Smooth muscle cell (in vitro differentiated cells): Measurements from ENCODE around the gene KIAA1671. TPM values are rescaled to one million over a fixed set of nuclear protein-coding genes. Genes with fewer than 3 reads are reported as not detected.

Source experiments
- DNase-seq: peaks from one replicate; lab custom pipeline; 2025; ENCODE audit not compliant: unreplicated experiment; lab: John Stamatoyannopoulos, UW
- H2AFZ ChIP-seq: fragments of 200-600 bp; sonication (generic); 2 replicates; pipeline ENCODE4 v1.6.0; 2016; ENCODE audit warnings: antibody characterized with exemption, low read depth, mild to moderate bottlenecking
- H3F3A ChIP-seq: fragments of 200-600 bp; sonication (generic); 2 replicates; pipeline ENCODE4 v1.6.0; 2017; ENCODE audit warnings: antibody characterized with exemption, low read depth
- H3K27ac ChIP-seq: fragments of 200-600 bp; sonication (generic); 2 replicates; pipeline ENCODE4 v1.5.1; 2016; ENCODE audit warnings: low read depth, mild to moderate bottlenecking
- H3K27me3 ChIP-seq: fragments of 200-600 bp; sonication (generic); 2 replicates; pipeline ENCODE4 v1.6.1; 2016; ENCODE audit warnings: low read depth, mild to moderate bottlenecking
- H3K36me3 ChIP-seq: fragments of 200-600 bp; sonication (generic); 2 replicates; pipeline ENCODE4 v1.5.1; 2016; ENCODE audit warnings: low read depth
- H3K4me1 ChIP-seq: fragments of 200-600 bp; sonication (generic); 2 replicates; pipeline ENCODE4 v1.5.1; 2016; ENCODE audit warnings: low read depth
- H3K4me2 ChIP-seq: fragments of 200-600 bp; sonication (generic); 2 replicates; pipeline ENCODE4 v1.6.0; 2016; ENCODE audit warnings: mild to moderate bottlenecking
- H3K4me3 ChIP-seq: fragments of 200-600 bp; sonication (generic); 2 replicates; pipeline ENCODE4 v1.5.1; 2016; ENCODE audit warnings: mild to moderate bottlenecking
- H3K79me2 ChIP-seq: fragments of 200-600 bp; sonication (generic); 2 replicates; pipeline ENCODE4 v1.6.0; 2016; ENCODE audit warnings: low read depth, mild to moderate bottlenecking
- H3K9ac ChIP-seq: fragments of 200-600 bp; sonication (generic); 2 replicates; pipeline ENCODE4 v1.6.0; 2016; ENCODE audit warnings: low read depth
- H3K9me3 ChIP-seq: fragments of 200-600 bp; sonication (generic); replicated peaks from 2 replicates; pipeline ENCODE4 v1.5.1; 2016; ENCODE audit warnings: low read depth
- H4K20me1 ChIP-seq: fragments of 200-600 bp; sonication (generic); 2 replicates; pipeline ENCODE4 v1.6.0; 2016; ENCODE audit warnings: low read depth
- CTCF ChIP-seq: fragments of 200-600 bp; sonication (generic); IDR thresholded peaks from 2 replicates; pipeline ENCODE4 v1.5.1; 2017; ENCODE audit warnings: borderline replicate concordance, mild to moderate bottlenecking, antibody characterized with exemption; ENCODE audit not compliant: insufficient read depth, poor library complexity, severe bottlenecking
- WGBS: methylation state at CpG from one replicate; pipeline ENCODE4 v1.1.7; 2016; ENCODE audit warnings: low lambda C conversion rate; 5-methylcytosine and 5-hydroxymethylcytosine counted together
- polyA plus RNA-seq: library from polyadenylated mRNA; unstranded; fragments of >200 nt; fragmentation: Nextera tagmentation; extraction: Ambion mirVana; gene quantifications from 2 replicates; pipeline ENCODE4 v1.2.1, GENCODE V29; 2016
- total RNA-seq: library from RNA; depleted of rRNA; stranded (reverse); fragments of >200 nt; gene quantifications from 2 replicates; pipeline ENCODE4 v1.2.3, GENCODE V29; 2014

The KIAA1671 gene
- total and polyA plus RNA-seq, 2 experiments from 2014 or later = 1.7 to 7.6 TPM

GRCh38 chr22:25081409-25081824 lies 128.9 kb downstream of the KIAA1671 start:
- Histone ChIP-seq H2AFZ (no peak overlapping the region), H3F3A (no peaks in the 10 kb centered on the region), H3K27ac (no peak overlapping the region), H3K79me2 (no peaks in the 10 kb centered on the region), H3K4me3 (no peak overlapping the region), H3K4me1 (peaks cover under 1% of the 10 kb centered on the region), H3K9ac (no peak overlapping the region), H3K36me3 (no peaks in the 10 kb centered on the region), H3K4me2 (no peak overlapping the region), H3K9me3 (no peaks in the 10 kb centered on the region), H4K20me1 (no peaks in the 10 kb centered on the region), H3K27me3 (no peaks in the 10 kb centered on the region)
- WGBS = 52% methylated on average over 3 of the region's 3 CpGs
- peak; percentile 37 for TF ChIP-seq CTCF
- DNase-seq = no peak

GRCh38 chr22:25082096-25082495 lies 129.6 kb downstream of the KIAA1671 start:
- DNase-seq = no peak
- H3K4me1 ChIP-seq = no peaks in the 10 kb centered on the region
- H3F3A ChIP-seq = no peaks in the 10 kb centered on the region
- H2AFZ ChIP-seq = no peak overlapping the region
- no peaks in the 10 kb centered on the region for H3K79me2 ChIP-seq
- H3K4me2 ChIP-seq = no peak overlapping the region
- no peaks in the 10 kb centered on the region for H3K36me3 ChIP-seq
- H3K9me3 ChIP-seq = no peaks in the 10 kb centered on the region
- no peak for TF ChIP-seq CTCF
- H3K9ac ChIP-seq = no peak overlapping the region
- H4K20me1 ChIP-seq = no peaks in the 10 kb centered on the region
- H3K27ac ChIP-seq = no peak overlapping the region
- no peaks in the 10 kb centered on the region for H3K27me3 ChIP-seq
- H3K4me3 ChIP-seq = no peak overlapping the region
- WGBS = 94% methylated on average over 3 of the region's 3 CpGs

- Histone ChIP-seq H3F3A (no peaks in the 10 kb centered on the region), H3K27ac (no peak overlapping the region), H3K4me3 (no peak overlapping the region), H3K9me3 (no peaks in the 10 kb centered on the region), H3K4me1 (no peaks in the 10 kb centered on the region), H4K20me1 (no peaks in the 10 kb centered on the region), H3K36me3 (no peaks in the 10 kb centered on the region), H3K4me2 (no peak overlapping the region), H3K27me3 (no peaks in the 10 kb centered on the region), H3K9ac (no peak overlapping the region), H3K79me2 (no peaks in the 10 kb centered on the region), H2AFZ (no peak overlapping the region)
- DNase-seq = no peak
- TF ChIP-seq CTCF = no peak
- whole genome bisulfite sequencing = 78% methylated on average over 2 of the region's 2 CpGs
Observed at GRCh38 chr22:25083056-25083806, 130.7 kb downstream of the KIAA1671 start.

- Histone ChIP-seq H4K20me1 (no peaks in the 10 kb centered on the region), H3K36me3 (no peaks in the 10 kb centered on the region), H3K4me2 (no peak overlapping the region), H3K79me2 (no peaks in the 10 kb centered on the region), H3K27ac (no peak overlapping the region), H3K27me3 (no peaks in the 10 kb centered on the region), H3K9me3 (no peaks in the 10 kb centered on the region), H3K4me3 (no peak overlapping the region), H3F3A (no peaks in the 10 kb centered on the region), H3K4me1 (no peaks in the 10 kb centered on the region), H2AFZ (no peak overlapping the region), H3K9ac (no peak overlapping the region)
- DNase-seq = no peak
- 86% methylated on average over 6 of the region's 6 CpGs for WGBS
- no peak for TF ChIP-seq CTCF
Observed at GRCh38 chr22:25083807-25084200, 131.3 kb downstream of the KIAA1671 start.
